ENCODE results near the gene MATCAP1.

The MATCAP1 gene

DNA sequence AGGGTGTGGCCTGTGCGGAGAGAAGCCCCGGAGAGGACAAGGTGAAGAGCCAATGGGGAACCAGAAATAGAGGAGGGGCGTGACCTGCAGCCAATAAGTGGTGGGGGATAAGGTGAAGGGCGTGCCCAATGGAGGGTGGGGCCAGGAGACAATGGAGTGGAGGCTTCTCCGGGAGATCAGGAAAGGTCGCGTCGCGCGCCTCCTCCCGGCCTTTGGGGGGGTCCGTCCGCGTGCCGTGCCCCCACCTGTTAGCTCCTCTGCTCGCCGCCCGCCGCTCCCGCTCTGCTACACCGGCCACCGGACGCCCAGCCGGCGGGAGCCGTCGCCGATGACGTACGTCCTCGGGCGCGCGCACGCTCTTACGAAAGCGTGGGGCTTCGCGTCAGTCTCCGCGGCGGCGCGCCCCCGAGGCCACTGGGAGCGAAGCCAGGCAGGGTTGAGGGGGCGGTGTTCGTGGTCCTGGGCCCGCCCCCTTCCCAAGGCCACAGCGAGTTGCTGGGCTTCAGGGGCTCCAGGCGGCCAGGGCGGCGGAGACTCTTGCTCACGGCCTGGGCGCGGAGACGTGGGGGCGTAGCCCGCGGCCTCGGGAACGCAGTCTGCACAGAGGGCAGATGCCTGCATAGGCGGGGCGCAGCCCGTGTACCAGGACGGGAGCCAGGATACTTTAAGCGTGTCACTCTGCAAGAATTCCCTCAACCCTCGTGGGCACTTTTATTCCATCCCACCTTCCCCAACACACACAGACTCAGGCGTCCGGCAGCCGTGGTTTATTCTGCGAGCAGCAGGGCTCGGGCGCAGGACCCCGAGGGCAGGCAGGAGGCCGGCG is at the start of gene MATCAP1:
MATCAP1 (minus strand) TSS at position 337 of the 826 bp plus-strand sequence. CDS start 3,353 bp downstream, outside the sequence.
- peak; percentile 99 for DNase-seq (ENCODE audit: low spot score)

DNA sequence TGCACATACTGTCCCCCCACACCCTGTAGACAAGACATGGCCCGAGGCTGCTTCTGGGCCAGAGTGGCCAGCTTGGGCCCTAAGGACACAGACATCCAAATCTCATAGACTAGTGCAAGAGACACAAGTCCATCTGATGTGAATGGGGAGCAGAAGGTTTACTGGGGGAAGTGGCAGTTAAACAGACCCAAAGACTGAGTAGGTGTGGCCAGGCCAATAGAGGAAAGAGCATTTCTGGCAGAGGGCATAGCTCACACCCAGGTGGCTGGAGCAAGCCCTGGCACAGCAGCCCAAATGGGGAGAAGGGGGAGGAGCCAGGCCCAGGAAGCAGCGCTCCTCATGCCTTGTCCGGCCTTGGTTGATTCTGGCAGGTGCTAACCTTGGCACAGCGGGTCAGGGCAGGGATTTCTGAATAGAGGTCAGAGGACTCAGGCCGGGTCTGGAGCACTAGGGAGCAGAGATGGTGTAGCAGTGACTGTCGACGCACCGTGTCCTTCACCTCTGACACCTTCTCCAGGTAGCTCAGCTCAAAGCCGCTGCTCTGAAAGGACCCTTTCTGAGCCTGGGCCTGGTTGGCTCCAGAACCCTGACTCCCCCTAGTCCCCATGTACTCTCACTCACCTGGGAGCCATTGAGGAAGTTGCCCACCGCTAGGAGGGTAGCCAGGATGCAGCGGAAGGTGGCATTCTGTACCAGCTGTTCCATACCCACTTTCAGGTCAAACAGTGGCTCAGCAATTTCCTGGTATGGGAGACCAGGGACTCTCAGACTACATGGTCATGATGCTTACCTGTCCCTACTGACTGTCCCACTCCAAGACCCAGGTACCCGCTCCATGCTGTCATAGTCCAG is 47.3 kb upstream of the MATCAP1 start:
- no peak for DNase-seq (ENCODE audit: low spot score)

DNA sequence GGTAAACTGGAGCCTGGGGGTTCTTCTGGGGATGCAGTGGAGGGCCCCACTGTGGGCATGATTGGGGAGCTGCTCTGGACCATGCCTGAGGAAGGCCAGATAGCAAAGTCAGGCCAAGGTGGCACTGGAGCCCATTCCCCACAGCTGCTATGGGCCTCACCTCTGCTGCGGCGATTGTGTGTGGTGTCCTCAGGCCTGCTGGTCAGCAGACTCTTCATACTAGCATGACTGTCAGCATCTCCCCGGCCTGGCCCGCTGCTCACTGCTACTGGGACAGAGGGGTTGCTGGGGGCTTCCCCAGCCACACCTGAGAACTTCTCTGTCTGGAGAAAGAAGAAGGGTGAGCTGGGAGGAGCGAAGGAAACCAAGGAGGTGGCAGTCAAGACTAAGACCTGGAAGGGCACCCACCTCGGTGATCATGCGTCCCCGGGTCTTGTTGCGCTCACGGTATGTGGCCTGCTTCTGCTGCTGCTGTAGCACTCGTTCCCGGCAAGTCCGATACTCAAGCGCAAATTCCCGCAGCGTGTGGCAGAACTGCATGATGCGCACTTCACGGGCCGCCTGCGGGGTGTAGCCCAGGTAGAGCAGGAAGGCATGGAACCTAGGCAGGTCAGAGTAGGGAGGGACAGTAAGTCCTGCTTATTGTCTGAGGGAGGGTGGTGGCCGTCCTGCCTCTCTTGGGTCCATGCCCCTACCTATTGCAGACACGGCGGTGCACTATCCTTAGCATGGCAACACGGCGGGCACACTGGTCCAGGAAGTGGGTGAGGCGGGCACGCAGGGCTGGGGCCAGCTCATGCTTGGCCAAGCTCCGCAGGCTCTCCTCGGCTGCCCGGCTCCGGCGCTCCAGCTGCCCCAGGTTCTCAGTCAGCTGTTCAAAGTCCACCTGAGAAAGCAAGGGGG is 46.4 kb upstream of the MATCAP1 start:
- DNase-seq (ENCODE audit: low spot score), result no peak

DNA sequence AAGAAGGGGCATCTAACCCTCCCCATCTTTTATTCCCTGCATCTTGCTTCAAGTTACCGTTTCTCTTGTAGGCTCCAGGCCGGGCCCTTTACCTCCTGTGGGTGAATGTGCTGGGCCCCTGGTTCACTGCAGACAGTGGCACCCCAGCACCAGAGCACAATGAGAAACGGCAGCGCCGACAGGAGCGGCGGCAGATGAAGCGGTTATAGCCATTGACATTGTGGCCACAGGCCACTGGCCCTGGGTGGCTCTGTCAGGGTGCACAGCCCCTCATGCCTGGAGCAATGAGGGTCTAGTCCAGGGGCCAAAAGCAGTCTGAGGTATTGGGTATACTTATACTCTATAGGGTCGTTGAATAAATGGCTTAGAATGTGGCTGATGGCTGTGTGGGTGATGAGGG is 45.1 kb upstream of the MATCAP1 start:
- DNase-seq (ENCODE audit: low spot score), result no peak

DNA sequence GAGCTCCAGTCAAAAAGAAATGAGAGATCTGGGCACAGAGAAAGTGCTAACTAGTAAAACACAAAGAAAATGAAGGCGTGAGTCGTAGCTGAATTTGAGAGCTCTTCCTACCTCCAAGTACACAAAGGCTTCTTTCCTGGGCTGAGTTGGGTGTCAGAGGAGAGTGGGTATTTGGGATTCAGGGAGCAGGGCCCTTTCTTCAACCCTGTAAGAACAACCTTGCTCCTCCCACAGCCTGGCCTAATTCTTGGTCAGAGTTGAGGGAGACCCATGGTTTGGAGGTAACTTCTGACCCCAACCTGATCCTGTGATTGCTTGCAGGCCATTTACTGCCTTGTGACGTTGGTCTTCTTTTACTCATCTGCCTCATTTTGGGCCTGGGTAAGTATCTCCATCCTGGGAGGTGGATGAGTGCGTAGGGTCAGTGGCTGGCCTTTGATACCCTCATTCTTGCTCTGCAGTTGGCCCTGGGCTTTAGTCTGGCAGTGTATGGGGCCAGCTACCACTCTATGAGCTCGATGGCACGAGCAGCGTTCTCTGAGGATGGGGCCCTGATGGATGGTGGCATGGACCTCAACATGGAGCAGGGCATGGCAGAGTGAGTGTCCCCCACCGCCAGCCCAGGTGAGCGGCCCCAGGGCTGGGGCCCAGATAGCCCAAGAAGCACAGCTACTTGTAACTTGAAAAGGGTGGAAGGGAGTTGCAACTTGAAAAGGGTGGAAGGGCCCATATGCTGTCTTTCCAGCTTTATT is 44.4 kb upstream of the MATCAP1 start:
- DNase-seq (ENCODE audit: low spot score), result no peak

DNA sequence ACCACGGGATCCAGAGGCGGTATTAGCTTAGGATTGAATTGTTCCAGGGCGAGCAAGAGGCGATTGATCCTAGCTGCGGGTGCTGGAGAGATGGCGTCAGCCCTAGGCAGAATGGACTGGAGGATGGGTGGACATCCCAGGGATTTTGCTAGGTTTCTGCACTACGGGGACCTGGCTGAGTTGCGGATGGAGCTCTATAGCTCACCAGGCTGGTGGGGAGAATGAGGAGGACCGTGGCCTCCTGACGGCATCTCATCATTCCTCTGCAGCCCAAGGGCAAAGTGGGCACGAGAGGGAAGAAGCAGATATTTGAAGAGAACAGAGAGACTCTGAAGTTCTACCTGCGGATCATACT is 43.8 kb upstream of the MATCAP1 start:
- no peak for DNase-seq (ENCODE audit: low spot score)

DNA sequence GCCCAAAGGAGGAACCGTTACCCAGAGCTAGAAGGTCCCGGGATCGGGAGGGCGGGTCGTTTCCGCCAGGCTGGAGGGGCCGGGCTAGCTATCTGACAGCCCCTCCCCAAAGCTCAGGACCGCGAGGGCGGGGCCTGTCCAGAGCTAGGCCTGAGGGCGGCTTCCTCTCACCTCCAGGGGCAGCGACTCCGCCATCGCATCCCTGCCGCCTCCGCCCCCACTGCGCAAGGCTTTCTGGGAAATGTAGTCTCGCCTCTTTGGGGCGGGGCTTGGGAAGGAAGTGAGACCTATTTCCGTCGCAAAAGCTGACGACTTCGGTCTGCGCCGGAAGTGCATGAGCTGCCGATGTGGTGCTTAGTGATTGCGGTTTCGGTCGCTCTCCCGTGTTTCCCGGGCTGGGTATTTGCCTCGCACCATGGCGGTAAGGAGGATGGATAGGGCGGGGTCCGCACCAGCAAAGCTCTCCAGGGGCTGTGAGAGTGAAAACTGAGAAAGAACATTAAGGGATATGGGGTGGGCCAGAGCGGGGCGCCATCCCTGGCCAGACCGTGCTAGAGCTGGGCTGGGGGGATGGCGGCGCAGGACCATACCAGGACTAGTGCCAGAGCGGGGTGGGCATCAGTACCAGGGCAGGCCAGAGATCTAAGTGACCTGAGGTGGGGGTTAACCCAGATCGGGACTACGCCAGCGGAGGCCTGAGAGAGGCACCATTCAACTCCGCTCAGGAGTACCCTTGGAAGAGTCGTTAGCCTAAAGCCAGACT is 43.2 kb upstream of the MATCAP1 start, which contains the start of gene TMEM208:
TMEM208 (plus strand) TSS at position 327 of the 763 bp plus-strand sequence; CDS start at position 416, 89 bp downstream.
- peak; percentile 97 for DNase-seq (ENCODE audit: low spot score)

DNA sequence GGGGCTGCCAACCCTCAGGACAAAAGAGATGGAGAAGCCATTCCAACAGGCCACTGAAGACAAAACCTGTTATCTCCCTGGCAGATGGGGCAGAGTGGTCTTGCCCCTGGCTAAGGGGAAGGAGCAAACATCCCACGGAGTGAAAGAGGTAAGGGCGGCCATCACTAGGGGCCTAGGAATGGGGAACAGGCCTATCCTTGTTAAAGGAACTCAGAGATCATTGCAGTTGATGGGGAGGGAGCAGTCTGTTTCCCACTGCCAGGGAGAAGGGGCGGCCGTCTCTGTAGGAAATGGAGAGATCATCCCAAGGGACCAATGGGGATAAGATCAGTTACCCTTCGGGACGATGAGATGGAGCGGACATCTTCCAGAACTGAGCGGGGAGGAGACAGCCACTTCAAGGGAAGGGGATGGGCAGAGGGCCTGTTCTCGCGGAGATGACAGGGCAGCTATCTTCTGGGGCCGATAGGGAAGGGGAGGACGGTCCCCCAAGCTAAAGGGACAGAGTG is 42.6 kb upstream of the MATCAP1 start:
- DNase-seq (ENCODE audit: low spot score), result no peak

DNA sequence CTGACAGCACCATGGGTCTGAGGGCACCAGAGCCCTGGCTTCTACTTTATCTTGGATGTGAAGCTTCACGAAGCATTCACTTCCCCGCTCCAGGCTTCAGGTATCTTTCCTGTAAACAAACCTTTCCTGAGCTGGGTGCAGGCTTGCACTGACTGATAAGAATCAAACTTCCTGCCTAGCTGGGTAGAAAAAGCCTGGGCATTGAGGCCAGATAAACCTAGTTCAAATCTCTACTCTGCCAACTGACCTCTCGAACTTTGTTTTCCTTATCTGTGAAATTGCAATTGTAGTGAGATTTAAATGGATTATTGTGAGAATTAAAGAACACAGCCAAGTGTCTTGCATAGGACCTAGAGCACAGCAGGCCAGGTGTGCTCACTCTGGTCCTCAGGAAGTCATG is 40.2 kb upstream of the MATCAP1 start:
- DNase-seq (ENCODE audit: low spot score), result no peak

DNA sequence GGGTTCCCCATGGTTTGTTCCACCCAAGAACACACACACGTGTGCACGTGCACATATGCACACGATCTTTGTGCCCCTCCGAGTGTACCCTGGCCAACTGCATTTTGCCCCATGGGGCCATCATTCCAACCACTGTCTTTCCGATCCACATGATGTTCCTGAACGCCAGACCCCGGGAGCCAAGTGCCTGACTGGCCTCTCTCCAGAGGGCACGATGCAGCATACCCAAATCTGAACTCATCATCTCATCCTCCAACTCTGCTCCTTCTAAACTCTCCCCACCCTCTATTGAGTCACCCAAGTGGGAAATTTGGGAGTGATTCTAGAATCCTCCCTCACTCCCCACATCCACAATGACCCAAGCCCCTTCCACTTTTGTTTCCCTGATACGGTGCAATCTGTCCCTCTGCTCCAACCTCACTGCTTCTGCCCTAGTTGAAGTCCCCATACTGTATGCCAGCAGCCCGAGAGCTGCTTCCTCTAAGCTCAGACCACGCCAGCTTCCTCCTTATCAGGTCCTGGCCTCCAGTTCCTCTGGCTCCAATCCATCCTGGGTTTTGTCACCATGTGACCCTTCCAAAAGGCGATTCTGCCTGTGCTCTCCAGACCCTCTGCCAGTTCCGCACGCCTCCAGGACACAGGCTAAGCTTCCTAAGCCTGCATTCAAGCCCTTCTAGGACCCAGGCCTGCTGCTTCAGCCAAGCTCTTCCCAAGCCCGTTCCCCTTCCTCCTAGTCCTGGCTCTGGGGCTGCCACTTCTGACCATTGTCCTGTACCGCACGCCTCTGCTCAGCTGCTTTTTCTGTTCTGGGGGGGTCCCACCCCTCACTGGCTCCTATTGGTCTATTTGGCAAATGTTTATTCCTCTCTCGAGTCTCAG is 33.1 kb upstream of the MATCAP1 start:
- DNase-seq (ENCODE audit: low spot score), result peak; percentile 69

DNA sequence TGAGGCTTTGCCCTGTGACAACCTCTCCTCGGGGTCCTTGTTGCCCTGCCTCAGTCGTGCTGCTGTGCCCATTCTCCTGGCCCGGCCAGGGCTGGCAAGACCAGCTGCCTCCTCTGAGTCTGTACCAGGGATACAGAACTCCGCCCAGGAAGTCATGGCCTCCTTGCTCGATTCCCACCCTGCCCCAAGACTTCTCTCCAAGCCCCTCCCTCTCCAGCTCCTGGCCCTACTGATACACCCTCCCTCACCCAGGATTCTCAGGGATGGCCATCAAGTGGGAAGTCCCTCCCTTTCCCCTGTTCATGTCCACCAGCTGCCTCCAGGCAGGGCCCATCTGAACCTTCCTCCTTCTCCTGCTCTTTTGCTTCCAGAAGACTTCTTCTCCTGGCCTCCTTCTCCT is 31.9 kb upstream of the MATCAP1 start:
- DNase-seq (ENCODE audit: low spot score), result no peak

DNA sequence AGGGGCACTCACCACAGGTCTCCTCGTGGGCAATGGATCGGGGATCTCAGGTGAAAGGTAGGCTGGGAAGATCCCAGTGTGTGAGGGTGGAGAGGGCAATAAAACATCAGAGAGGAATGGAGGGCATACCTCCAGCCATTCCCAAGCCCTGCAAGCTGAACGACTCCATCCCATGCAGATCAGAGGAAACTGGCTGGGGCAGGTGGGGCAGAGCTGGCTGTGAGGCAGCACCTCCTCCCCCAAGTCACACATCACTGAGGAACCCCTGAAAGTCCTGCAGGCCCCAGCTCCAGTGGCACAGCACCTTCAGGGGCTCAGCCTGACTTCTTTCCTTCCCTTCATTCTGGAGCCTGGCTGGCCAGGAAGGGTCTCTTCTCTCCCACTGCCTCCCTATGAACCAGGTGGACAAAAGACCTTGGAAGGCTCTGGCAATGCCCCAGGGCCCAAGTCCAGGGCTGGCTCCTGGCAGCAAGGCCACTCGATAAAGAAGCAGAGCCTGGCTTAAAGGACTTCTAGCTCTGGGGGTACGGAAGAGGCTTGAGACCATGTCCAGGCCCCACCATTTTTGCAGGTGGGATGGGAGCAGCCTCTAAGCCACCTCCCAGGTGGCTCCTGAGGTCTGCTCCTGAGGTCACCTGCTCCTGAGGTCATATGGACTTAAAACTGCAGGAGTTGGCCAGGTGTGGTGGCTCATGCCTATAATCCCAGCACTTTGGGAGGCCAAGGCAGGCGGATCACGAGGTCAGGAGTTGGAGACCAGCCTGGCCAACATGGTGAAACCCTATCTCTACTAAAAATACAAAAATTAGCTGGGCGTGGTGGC is 29.6 kb upstream of the MATCAP1 start:
- DNase-seq (ENCODE audit: low spot score), result no peak

DNA sequence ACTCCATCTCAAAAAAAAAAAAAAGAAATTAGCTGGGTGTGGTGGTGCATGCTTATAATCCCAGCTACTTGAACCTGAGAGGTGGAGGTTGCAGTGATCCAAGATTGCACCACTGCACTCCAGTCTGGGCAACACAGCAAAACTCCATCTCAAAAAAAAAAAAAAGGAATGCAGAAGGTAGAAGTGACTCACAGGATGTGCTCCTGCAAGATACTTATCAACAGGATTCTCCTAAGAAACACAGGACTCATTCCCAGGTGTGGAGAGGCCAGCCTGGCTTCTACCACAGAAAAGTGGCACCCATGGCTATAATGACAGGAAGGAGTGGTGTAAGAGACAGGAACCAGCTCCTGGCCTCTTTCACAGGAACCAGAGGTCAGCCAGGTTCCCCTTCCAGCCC is 29.0 kb upstream of the MATCAP1 start:
- DNase-seq (ENCODE audit: low spot score), result no peak

DNA sequence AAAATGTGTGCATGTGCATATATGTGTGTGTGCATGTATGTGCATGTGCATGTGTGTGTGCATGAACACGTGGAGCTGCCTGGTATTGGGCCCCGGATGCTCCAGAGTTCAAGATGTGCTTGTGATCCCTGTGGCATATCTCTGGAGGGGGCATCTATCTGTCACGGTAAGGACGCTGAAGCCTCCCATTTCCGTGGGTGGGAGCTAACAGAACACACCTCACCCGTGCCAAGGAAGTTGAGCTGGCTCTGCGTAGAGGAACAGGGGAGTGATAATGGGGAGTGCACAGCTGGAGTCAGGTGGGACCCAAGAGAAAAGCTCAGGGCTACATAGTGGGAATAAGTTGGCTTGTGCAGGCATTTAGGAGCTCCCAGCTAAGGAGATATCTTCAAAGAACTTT is 27.9 kb upstream of the MATCAP1 start:
- DNase-seq (ENCODE audit: low spot score), result no peak

DNA sequence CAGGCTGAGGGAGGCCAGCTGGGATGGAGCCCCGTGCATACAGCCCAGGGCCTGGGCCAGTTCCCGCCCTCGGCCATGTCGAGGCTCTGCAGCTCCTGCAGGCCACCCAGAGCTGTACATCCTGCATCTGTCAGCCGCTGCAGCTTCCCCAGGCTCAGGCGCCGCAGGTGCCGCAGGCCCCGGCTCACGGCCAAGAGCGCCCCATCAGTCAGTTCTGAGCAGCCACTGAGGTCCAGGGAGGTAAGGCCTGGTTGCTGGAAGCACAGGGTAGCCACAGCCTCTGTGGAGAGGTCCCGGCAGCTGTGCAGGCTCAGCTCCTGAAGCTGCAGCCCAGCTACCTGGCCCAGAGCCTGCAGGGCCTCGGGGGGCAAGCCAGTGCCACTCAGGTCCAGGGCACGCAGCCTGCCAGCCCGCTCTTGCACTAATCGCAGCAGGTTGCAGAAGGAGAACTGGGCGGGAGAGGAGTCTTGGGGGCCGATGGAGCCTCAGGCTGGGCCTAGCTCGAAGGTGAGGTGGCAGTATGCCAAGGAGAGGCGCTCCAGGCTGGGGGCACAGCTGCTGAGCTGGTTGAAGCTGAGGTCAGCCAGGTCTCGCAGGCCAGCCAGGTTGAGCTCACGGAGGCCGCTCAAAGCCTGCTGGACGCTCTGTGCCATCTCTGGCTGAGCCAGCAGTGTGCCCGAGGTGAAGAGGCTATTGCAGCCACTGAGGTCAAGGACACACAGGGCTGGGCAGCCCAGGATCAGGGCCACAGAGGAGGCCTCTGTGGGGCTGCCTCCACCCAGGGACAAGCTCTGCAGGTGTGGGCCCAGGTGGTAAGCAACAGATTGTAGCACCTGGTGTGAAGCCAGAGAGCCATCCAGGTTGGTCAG is 26.5 kb upstream of the MATCAP1 start:
- DNase-seq (ENCODE audit: low spot score), result no peak

DNA sequence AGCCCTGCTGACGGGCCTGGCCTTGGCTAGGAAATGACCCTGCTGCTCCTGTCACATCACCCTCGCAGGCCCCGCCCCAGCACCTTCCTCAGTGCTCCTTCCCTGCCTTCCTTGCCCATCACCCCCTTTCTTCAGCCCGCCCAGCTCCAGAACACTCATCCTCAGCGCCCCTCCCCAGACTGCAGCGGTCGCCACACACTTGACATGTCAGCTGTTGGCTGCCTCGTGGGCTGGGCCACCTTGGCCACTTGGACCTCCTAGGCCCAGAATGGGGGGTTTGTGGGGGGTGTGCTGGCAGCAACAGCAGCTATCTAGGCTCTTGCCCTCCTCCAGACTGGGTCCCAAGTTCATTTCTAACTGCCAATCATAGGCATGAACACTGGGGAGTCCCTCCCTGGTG is 25.8 kb upstream of the MATCAP1 start:
- no peak for DNase-seq (ENCODE audit: low spot score)

DNA sequence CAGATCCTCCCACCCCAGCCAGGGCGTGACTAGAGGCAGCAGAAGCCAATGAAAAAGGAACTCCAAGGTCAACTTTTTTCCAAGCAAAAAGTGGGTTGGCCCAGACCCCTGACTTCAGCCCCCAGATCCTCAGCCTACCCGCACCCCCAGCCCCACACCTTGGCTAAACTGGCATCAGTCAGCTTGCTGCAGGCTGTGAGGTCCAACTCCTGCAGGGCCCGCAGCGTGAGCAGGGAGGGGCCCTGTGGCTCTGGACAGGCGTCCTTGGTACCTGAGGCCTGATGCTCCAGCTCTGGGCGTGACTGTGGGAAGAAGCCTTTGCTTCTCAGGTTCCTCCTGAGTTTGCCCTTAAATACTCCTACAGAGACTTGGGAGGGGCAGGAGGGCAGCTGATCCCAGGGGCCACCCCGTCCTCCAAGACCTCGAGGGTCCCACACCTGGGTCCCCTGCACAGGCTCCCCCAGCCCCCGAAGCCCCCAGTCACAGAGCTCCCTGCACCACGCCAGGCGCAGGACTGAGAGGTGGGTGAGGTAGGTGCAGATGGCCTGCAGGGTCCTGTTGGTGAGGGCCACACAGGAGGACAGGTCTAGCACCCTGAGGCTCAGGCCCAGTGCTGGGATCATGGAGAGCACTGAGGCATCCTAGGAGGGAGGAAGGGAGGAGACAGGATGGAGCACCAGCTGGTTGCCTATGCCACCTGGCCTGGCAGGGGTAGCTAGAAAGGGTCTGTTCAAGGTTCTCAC is 24.6 kb upstream of the MATCAP1 start:
- DNase-seq (ENCODE audit: low spot score), result no peak

Data from Ammon's horn (tissue), 1 donor.